ENCODE data around the gene SEMA4C.

Gene SEMA4C, protein sequence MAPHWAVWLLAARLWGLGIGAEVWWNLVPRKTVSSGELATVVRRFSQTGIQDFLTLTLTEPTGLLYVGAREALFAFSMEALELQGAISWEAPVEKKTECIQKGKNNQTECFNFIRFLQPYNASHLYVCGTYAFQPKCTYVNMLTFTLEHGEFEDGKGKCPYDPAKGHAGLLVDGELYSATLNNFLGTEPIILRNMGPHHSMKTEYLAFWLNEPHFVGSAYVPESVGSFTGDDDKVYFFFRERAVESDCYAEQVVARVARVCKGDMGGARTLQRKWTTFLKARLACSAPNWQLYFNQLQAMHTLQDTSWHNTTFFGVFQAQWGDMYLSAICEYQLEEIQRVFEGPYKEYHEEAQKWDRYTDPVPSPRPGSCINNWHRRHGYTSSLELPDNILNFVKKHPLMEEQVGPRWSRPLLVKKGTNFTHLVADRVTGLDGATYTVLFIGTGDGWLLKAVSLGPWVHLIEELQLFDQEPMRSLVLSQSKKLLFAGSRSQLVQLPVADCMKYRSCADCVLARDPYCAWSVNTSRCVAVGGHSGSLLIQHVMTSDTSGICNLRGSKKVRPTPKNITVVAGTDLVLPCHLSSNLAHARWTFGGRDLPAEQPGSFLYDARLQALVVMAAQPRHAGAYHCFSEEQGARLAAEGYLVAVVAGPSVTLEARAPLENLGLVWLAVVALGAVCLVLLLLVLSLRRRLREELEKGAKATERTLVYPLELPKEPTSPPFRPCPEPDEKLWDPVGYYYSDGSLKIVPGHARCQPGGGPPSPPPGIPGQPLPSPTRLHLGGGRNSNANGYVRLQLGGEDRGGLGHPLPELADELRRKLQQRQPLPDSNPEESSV

DNA sequence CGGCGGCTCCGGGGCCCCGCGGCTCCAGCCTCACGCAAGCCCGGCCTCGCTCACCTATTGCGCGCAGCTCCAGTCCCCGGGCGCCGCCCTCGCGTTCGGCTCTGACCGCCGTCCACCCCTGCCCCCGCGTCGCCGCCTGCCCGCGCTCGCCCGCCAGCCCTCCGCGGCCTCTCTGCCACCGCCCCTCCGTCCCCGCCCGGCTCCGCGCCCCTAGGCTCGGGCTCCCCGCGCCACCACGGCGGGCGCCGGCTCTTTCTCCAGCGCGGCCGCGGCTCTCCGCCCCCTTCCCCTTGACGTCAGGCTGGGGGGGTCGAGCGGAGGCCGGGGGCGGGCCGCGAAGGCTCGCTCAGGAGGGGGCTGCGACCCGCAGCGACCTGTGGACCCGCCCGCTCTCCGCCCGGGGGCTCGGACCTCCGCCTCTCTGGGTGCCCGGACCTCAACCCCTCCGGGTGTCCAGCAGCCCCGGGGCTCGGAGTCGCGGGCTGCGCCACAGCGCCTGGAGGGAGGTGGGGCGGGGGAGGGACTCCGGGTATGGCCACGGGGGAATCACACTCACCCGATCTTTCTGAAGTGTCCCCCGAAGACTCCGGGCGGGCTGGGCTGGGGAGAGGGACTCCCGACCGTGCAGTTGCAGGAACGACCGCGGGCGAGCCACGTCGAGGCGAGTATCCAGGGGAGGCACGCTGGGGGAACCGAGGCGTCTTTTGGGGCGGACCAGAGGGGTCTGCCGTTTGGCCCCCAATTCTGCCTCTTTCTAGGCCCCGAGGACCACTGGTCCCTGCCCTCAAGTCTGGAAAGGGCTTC lies at the start of gene SEMA4C:
Gene SEMA4C (minus strand): TSS at position 259 of the 804 bp plus-strand sequence. CDS start 2,194 bp downstream, outside the sequence.
- DNase-seq (ENCODE audit: low read depth), result no peak
- TF ChIP-seq CTCF (IDR thresholded peaks at IDR 0.05; ENCODE audit: control insufficient read depth, extremely low read depth, insufficient read depth), result no peak

DNA sequence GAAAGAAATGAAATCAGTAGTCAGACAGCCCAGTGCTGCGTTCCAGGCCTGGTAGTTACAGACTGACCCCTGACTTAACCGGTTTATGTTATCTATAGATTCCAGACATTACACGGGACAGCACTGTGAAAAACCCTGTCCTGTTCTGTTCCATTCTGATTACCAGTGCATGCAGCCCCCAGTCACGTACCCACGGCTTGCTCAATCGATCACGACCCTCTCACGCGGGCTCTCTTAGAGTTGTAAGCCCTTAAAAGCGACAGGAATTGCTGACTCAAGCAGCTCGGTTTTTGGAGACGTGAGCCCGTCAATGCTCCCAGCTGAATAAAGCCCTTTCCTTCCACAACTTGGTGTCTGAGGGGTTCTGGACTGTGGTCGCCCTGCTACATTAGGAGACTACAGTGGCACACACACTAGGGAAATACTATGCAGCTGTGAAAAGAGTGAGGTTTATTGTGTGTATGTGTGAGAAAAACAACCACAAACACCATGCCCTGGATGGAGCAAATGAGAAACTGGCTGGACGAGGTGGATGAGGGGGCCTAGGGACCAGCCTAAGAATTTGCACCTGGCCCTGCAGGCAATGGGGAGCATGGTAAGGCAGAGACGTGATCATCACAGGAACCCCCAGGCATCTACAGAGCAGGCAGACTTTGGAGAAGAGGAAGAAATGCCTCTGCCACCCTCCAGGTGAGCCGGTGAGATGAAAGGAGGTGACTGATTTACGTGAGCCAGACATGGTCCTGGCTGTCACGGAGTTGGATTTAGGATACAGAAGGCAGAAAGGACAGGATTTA lies 49.1 kb upstream of the SEMA4C start:
- TF ChIP-seq CTCF (IDR thresholded peaks at IDR 0.05; ENCODE audit: control insufficient read depth, extremely low read depth, insufficient read depth), result no peak
- DNase-seq (ENCODE audit: low read depth), result no peak
- H3K4me3 ChIP-seq (ENCODE audit: low read depth, low read length), result no peak overlapping the region

More for the DNA sequence above, at the start of gene SEMA4C:
- peak within 1 kb of the TSS; percentile 70 for H3K4me3 ChIP-seq (ENCODE audit: low read depth, low read length)

DNA sequence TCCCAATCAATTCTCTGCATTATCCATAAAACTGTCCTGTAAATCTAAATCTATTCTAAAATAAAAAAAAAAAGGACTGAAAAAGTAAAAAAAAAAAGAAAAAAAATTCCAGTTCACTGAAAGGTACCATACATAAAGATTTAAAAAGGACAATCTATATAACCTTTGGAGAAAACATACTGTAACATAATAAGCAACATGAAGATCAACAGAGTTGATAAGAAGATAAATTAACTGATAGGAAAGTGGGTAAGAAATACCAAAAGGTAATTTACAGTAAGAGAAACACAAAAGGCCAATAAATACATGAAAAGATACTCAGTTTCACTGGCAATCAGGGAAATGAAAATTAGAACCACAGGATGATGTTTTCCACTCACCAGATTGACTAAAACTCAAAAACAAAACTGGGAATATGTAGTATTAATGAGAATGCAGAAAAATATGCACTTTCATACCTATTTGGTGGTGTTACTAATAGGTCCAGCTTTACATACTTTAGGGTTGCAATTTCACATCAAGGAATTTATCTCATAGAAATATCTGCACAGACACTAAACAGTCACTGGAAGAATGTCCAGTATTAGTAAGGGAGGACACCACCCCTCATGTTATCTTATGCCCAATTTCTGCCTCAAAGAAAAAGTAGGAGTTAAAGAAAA lies 48.3 kb upstream of the SEMA4C start:
- DNase-seq (ENCODE audit: low read depth), result no peak
- no peak for TF ChIP-seq CTCF (IDR thresholded peaks at IDR 0.05; ENCODE audit: control insufficient read depth, extremely low read depth, insufficient read depth)
- no peak overlapping the region for H3K4me3 ChIP-seq (ENCODE audit: low read depth, low read length)

GRCh38 chr2:96916646-96917543 lies 47.0 kb upstream of the SEMA4C start:
- no peak for TF ChIP-seq CTCF (IDR thresholded peaks at IDR 0.05; ENCODE audit: control insufficient read depth, extremely low read depth, insufficient read depth)
- no peak for DNase-seq (ENCODE audit: low read depth)
- no peak overlapping the region for H3K4me3 ChIP-seq (ENCODE audit: low read depth, low read length)

DNA sequence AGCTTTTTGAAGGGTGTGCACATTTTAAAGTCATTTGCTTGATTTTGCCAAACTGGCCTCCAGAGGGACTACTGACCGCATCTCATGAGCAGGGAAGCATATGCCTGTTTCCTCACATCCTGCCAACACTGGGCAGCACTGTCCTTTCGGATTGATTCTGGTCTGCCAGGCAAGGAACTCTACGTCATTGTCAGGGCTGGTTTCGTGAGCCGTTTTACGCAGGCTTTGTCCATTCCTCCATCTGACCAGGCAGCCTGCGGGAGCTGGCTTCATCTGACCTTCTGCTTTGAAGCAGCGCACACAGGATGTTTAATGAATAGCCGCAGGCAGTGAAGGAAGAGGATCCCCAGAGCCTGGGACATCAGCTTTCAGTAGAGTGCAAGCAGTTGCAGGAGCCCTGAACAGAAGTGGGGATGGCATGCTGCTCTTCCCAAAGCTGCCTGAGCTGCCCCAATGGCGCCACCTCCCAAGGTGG lies 46.3 kb upstream of the SEMA4C start:
- no peak for TF ChIP-seq CTCF (IDR thresholded peaks at IDR 0.05; ENCODE audit: control insufficient read depth, extremely low read depth, insufficient read depth)
- H3K4me3 ChIP-seq (ENCODE audit: low read depth, low read length), result no peak overlapping the region
- no peak for DNase-seq (ENCODE audit: low read depth)

All from LNCaP clone FGC (cell line).